SK-N-SH treated with all-trans-retinoic acid at 6 μM for 48 hours (cell line): Measurements from ENCODE around the gene ADAMTSL3.
"Not testable (repeated sequence)": the region's sequence is repeated elsewhere in the genome, so short reads cannot be mapped to it uniquely, and the experiment has no call there.

Experiments used
- ATAC-seq: fragments of 200-7000 bp; cut with Tn5 transposase; 3 replicates; pipeline ENCODE4 v1.9.1; 2020; ENCODE audit warnings: mild to moderate bottlenecking, moderate library complexity
- ARNTL ChIP-seq: fragments of 450-650 bp; formaldehyde crosslinking; IDR thresholded peaks from 2 replicates; pipeline ENCODE4 v1.5.0; 2020; ENCODE audit warnings: low read depth, mild to moderate bottlenecking, moderate library complexity, borderline replicate concordance
- BACH2 ChIP-seq: fragments of 250-450 bp; sonication (Bioruptor Pico); IDR thresholded peaks from 2 replicates; pipeline ENCODE4 v1.9.0; 2021; ENCODE audit warnings: mild to moderate bottlenecking, borderline replicate concordance
- CSDC2 ChIP-seq: fragments of 250-450 bp; sonication (Bioruptor Pico); IDR thresholded peaks from 2 replicates; pipeline ENCODE4 v1.5.0; 2020; ENCODE audit warnings: mild to moderate bottlenecking, moderate library complexity
- ESRRG ChIP-seq: fragments of 250-450 bp; sonication (Bioruptor Pico); IDR thresholded peaks from 2 replicates; pipeline ENCODE4 v1.6.1; 2021; ENCODE audit warnings: mild to moderate bottlenecking
- GLIS3 ChIP-seq: fragments of 250-450 bp; sonication (Bioruptor Pico); IDR thresholded peaks from 2 replicates; pipeline ENCODE4 v1.5.0; 2020; ENCODE audit warnings: mild to moderate bottlenecking, moderate library complexity
- OSR1 ChIP-seq: fragments of 250-450 bp; sonication (Bioruptor Pico); IDR thresholded peaks from 2 replicates; pipeline ENCODE4 v1.8.0; 2022; ENCODE audit warnings: moderate library complexity, mild to moderate bottlenecking, inconsistent platforms
- PPARA ChIP-seq: fragments of 250-450 bp; sonication (Bioruptor Pico); IDR thresholded peaks from 2 replicates; pipeline ENCODE4 v1.5.0; 2020; ENCODE audit warnings: mild to moderate bottlenecking, borderline replicate concordance
- RARB ChIP-seq: fragments of 250-450 bp; sonication (Bioruptor Pico); IDR thresholded peaks from 2 replicates; pipeline ENCODE4 v1.8.0; 2021; ENCODE audit warnings: mild to moderate bottlenecking, moderate library complexity
- SNAI2 ChIP-seq: fragments of 250-450 bp; sonication (Bioruptor Pico); IDR thresholded peaks from 2 replicates; pipeline ENCODE4 v1.5.0; 2020; ENCODE audit warnings: mild to moderate bottlenecking, moderate library complexity
- TCF4 ChIP-seq: fragments of 250-450 bp; sonication (Bioruptor Pico); IDR thresholded peaks from 2 replicates; pipeline ENCODE4 v1.8.0; 2021; ENCODE audit warnings: mild to moderate bottlenecking, moderate library complexity, borderline replicate concordance
- TOX ChIP-seq: fragments of 250-450 bp; sonication (Bioruptor Pico); IDR thresholded peaks from 2 replicates; pipeline ENCODE4 v1.8.0; 2021; ENCODE audit warnings: mild to moderate bottlenecking, moderate library complexity, borderline replicate concordance
- ZC3H10 ChIP-seq: fragments of 250-450 bp; sonication (Bioruptor Pico); IDR thresholded peaks from 2 replicates; pipeline ENCODE4 v1.5.1; 2021; ENCODE audit warnings: mild to moderate bottlenecking, moderate library complexity
- ZFP3 ChIP-seq: fragments of 250-450 bp; sonication (Bioruptor Pico); IDR thresholded peaks from 2 replicates; pipeline ENCODE4 v1.5.0; 2020; ENCODE audit warnings: mild to moderate bottlenecking, moderate library complexity
- ZFP30 ChIP-seq: fragments of 450-650 bp; formaldehyde crosslinking; IDR thresholded peaks from 2 replicates; pipeline ENCODE4 v1.5.0; 2022; ENCODE audit warnings: mild to moderate bottlenecking, moderate library complexity
- ZNF565 ChIP-seq: fragments of 450-650 bp; formaldehyde crosslinking; conservative IDR thresholded peaks from 2 replicates; pipeline ENCODE4 v1.5.0; 2020; ENCODE audit warnings: low read depth, mild to moderate bottlenecking, moderate library complexity
- ZNF70 ChIP-seq: fragments of 450-650 bp; formaldehyde crosslinking; IDR thresholded peaks from 2 replicates; pipeline ENCODE4 v1.5.0; 2020; ENCODE audit warnings: mild to moderate bottlenecking, moderate library complexity
- TF ChIP-seq, protein P1 (sequence below): fragments of 250-450 bp; sonication (Bioruptor Pico); IDR thresholded peaks from 2 replicates; pipeline ENCODE4 v1.8.0; 2021; ENCODE audit warnings: low read depth, mild to moderate bottlenecking, moderate library complexity, borderline replicate concordance
- TF ChIP-seq, protein P2 (sequence below): fragments of 250-450 bp; sonication (Bioruptor Pico); IDR thresholded peaks from 2 replicates; pipeline ENCODE4 v1.5.0; 2020; ENCODE audit warnings: mild to moderate bottlenecking, moderate library complexity
- TF ChIP-seq, protein P3 (sequence below): fragments of 250-450 bp; sonication (Bioruptor Pico); IDR thresholded peaks from 2 replicates; pipeline ENCODE4 v1.8.0; 2020; ENCODE audit warnings: mild to moderate bottlenecking, moderate library complexity, borderline replicate concordance
- TF ChIP-seq, protein P4 (sequence below): fragments of 250-450 bp; sonication (Bioruptor Pico); IDR thresholded peaks from 2 replicates; pipeline ENCODE4 v1.5.1; 2020; ENCODE audit warnings: low read depth, mild to moderate bottlenecking, moderate library complexity
- TF ChIP-seq, protein P5 (sequence below): fragments of 250-450 bp; sonication (Bioruptor Pico); IDR thresholded peaks from 2 replicates; pipeline ENCODE4 v1.5.1; 2021; ENCODE audit warnings: mild to moderate bottlenecking, moderate library complexity

The ADAMTSL3 gene

DNA sequence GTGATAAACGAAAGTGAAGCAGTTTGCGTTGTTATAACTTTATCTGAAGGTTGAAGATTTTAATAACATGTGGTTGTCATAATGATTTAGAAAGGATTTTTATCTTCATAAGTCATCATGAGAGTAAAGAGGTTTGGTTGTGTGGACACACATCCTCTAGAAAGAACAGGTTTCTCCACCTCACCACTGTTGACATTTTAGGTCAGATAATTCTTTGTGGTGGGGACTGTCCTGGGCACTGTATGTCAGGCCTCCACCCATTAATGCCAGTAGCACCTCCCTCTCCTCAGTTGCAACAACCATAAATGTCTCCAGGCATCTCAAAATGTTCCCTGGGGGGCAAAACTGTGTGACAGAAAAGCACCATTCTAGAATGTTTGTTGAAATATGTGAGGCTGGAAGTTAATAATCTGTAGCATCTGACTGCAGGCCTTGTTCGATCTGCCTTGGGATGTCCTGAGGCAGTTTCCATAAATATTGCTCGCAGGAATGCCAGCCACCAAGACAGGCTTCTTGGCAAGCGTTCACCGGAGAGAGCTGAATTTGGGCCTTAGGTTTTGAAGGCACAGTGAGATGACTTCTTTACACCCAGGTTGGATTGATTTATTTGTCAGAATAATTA is 100.1 kb downstream of the ADAMTSL3 start (continued):
- TF ChIP-seq PPARA (CRISPR knock-in tag) (no peak), CSDC2 (CRISPR knock-in tag) (no peak)

DNA sequence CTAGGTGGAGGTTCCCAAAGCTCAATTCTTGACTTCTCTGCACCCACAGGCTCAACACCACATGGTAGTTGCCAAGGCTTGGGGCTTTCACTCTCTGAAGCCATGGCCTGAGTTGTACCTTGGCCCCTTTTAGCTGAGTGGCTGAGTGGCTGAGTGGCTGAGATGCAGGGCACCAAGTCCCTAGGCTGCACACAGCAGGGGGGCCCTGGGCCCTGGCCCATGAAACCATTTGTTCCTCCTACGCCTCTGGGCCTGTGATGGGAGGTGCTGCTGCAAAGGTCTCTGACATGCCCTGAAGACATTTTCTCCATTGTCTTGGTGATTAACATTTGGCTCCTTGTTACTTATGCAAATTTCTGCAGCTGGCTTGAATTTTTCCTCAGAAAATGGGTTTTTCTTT is 103.4 kb downstream of the ADAMTSL3 start:
- not testable (repeated sequence) for ATAC-seq

DNA sequence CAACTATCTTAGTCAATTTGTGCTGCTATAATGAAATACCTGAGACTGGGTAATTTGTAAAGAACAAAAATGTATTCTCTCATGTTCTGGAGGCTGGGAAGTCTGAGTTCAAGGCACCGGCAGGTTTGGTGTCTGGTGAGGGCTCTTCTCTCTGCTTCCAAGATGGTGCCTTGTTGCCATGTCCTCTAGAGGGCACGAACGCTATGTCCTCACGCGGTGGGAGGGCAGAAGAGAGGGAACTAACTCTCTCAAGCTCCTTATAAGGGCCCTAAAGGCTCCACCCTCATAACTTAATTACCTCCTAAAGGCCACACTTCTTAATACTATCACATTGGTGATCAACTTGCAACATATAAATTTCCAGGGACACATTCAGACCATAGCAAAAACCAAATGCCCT is 108.4 kb downstream of the ADAMTSL3 start:
- TF ChIP-seq CSDC2 (CRISPR knock-in tag), result no peak
- TF ChIP-seq, all 23 proteins: peak for 0

DNA sequence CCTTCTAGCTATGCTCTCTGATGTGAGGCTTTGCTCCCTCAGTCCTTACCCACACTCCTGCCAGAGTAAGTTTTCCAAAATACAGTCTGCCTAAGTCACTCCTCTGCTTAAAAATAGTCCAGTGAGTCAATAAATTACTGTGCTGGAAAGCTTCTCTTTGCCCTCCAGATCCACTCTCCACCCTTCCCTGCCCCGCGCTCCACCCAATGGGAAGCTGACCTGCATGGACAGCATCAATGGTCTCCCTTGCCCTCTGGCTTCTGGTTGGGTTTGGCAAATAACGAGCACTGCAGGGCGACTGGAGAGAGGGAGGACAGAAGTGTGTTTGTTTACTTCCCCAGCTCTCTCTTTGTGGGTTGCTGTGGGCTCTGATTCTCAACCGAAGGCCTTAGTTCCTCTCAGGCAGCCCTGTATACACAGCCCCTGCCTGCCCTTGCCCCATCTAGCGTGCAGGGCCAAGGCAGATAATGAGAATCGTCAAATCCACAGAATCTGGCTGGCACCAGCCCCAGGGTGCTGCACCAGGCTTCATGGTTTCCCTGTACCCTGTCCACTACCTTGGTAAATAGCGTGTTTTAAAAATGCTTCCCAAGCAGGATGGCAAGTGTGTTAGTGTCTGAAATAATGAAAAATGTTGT is 110.4 kb downstream of the ADAMTSL3 start:
- ATAC-seq, result no peak
- TF ChIP-seq, protein P1, sequence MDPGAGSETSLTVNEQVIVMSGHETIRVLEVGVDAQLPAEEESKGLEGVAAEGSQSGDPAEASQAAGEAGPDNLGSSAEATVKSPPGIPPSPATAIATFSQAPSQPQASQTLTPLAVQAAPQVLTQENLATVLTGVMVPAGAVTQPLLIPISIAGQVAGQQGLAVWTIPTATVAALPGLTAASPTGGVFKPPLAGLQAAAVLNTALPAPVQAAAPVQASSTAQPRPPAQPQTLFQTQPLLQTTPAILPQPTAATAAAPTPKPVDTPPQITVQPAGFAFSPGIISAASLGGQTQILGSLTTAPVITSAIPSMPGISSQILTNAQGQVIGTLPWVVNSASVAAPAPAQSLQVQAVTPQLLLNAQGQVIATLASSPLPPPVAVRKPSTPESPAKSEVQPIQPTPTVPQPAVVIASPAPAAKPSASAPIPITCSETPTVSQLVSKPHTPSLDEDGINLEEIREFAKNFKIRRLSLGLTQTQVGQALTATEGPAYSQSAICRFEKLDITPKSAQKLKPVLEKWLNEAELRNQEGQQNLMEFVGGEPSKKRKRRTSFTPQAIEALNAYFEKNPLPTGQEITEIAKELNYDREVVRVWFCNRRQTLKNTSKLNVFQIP (CRISPR knock-in tag), result no peak
- TF ChIP-seq SNAI2 (CRISPR knock-in tag) (no peak), BACH2 (CRISPR knock-in tag) (no peak), ZC3H10 (CRISPR knock-in tag) (no peak), ZNF565 (CRISPR knock-in tag) (no peak), ZFP3 (no peak), ZFP30 (no peak), ESRRG (CRISPR knock-in tag) (no peak), GLIS3 (no peak), RARB (CRISPR knock-in tag) (no peak), ZNF70 (CRISPR knock-in tag) (no peak), TCF4 (CRISPR knock-in tag) (no peak), ARNTL (CRISPR knock-in tag) (no peak), OSR1 (CRISPR knock-in tag) (no peak), TOX (CRISPR knock-in tag) (no peak)
- TF ChIP-seq, protein P2, sequence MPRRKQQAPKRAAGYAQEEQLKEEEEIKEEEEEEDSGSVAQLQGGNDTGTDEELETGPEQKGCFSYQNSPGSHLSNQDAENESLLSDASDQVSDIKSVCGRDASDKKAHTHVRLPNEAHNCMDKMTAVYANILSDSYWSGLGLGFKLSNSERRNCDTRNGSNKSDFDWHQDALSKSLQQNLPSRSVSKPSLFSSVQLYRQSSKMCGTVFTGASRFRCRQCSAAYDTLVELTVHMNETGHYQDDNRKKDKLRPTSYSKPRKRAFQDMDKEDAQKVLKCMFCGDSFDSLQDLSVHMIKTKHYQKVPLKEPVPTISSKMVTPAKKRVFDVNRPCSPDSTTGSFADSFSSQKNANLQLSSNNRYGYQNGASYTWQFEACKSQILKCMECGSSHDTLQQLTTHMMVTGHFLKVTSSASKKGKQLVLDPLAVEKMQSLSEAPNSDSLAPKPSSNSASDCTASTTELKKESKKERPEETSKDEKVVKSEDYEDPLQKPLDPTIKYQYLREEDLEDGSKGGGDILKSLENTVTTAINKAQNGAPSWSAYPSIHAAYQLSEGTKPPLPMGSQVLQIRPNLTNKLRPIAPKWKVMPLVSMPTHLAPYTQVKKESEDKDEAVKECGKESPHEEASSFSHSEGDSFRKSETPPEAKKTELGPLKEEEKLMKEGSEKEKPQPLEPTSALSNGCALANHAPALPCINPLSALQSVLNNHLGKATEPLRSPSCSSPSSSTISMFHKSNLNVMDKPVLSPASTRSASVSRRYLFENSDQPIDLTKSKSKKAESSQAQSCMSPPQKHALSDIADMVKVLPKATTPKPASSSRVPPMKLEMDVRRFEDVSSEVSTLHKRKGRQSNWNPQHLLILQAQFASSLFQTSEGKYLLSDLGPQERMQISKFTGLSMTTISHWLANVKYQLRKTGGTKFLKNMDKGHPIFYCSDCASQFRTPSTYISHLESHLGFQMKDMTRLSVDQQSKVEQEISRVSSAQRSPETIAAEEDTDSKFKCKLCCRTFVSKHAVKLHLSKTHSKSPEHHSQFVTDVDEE (CRISPR knock-in tag), result no peak
- TF ChIP-seq, protein P3, sequence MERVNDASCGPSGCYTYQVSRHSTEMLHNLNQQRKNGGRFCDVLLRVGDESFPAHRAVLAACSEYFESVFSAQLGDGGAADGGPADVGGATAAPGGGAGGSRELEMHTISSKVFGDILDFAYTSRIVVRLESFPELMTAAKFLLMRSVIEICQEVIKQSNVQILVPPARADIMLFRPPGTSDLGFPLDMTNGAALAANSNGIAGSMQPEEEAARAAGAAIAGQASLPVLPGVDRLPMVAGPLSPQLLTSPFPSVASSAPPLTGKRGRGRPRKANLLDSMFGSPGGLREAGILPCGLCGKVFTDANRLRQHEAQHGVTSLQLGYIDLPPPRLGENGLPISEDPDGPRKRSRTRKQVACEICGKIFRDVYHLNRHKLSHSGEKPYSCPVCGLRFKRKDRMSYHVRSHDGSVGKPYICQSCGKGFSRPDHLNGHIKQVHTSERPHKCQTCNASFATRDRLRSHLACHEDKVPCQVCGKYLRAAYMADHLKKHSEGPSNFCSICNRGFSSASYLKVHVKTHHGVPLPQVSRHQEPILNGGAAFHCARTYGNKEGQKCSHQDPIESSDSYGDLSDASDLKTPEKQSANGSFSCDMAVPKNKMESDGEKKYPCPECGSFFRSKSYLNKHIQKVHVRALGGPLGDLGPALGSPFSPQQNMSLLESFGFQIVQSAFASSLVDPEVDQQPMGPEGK (CRISPR knock-in tag), result no peak
- TF ChIP-seq, protein P4, sequence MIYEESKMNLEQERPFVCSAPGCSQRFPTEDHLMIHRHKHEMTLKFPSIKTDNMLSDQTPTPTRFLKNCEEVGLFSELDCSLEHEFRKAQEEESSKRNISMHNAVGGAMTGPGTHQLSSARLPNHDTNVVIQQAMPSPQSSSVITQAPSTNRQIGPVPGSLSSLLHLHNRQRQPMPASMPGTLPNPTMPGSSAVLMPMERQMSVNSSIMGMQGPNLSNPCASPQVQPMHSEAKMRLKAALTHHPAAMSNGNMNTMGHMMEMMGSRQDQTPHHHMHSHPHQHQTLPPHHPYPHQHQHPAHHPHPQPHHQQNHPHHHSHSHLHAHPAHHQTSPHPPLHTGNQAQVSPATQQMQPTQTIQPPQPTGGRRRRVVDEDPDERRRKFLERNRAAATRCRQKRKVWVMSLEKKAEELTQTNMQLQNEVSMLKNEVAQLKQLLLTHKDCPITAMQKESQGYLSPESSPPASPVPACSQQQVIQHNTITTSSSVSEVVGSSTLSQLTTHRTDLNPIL (CRISPR knock-in tag), result no peak
- TF ChIP-seq, protein P5, sequence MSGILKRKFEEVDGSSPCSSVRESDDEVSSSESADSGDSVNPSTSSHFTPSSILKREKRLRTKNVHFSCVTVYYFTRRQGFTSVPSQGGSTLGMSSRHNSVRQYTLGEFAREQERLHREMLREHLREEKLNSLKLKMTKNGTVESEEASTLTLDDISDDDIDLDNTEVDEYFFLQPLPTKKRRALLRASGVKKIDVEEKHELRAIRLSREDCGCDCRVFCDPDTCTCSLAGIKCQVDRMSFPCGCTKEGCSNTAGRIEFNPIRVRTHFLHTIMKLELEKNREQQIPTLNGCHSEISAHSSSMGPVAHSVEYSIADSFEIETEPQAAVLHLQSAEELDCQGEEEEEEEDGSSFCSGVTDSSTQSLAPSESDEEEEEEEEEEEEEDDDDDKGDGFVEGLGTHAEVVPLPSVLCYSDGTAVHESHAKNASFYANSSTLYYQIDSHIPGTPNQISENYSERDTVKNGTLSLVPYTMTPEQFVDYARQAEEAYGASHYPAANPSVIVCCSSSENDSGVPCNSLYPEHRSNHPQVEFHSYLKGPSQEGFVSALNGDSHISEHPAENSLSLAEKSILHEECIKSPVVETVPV (CRISPR knock-in tag), result no peak

More for the DNA sequence above, 108.4 kb downstream of the ADAMTSL3 start:
- no peak for ATAC-seq
